Erythroblast (primary cell): ENCODE data around the gene SGCA.

Experiments
- DNase-seq, 2 experiments: peaks; one replicate each; lab custom pipeline; 2025; lab: John Stamatoyannopoulos, UW
- GATA1 ChIP-seq: IDR thresholded peaks from 2 replicates; pipeline ENCODE4 v1.6.1; 2011; ENCODE audit warnings: low read depth, mild to moderate bottlenecking, control low read depth, low read length, moderate library complexity
- POLR2A ChIP-seq: IDR thresholded peaks from 2 replicates; pipeline ENCODE4 v1.6.1; 2011; ENCODE audit warnings: mild to moderate bottlenecking, low read length

SGCA gene

DNA sequence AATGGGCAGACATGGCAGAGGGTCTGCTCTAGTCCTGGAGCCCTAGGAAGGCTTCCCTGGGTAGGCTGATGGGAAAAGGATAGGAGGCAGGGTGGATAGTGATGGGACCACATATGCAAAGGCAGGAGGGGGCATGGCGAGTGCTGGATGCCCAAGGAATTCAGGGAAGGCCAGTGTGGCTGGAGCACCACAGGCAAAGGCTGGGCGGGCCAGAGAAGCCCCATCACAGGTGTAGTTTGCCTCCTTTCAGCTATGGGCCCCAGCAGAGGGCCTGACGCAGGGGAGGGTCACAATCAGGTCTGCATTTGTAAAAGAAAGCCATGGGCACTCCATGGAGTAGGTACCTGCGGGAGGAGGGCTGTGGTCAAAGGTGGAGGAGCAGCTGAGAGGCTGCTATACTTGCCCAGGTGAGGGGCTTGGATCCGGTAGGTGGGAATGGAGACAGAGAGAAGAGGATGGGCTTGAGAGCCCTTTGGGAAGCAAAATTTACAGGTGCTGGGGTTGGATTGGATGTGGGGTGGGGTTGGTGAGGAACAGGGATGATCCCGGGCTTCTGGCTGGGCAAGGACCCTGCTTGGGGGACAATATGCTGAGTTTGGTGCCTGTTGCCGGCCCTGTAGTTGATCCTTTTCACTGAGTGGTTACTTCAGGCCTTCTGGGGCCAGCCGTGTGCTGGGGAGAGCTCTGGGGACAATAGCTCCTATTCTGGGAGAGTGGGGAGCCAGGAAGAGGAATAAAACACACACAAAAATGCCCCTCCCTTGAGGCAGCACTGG lies 42.2 kb downstream of the SGCA start:
- TF ChIP-seq GATA1 (no peak), POLR2A (no peak)
- DNase-seq, result no peak

DNA sequence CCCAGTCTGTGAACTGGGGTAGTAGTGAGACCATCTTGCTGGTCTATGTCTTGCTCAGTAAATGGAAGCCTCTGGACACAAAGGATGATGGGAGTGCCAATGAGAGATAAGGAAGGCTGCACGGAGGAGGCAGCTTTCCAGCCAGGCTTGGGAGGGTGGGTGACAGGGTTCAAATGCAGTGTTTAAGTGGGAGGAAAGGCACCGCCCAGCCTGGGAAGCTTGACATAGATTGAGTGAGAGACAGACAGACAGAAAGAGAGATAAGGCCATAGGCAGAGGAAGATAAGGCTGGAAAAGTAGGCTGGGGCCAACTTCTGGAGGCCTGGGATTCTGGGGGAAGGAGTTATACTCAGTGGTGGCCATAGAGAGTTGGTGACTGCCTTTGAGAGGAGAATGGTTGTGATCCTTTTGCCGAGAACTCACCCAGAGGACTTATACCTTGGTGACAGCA lies 42.8 kb downstream of the SGCA start:
- TF ChIP-seq POLR2A (no peak), GATA1 (no peak)
- DNase-seq, result peak; percentile 47 to 79

DNA sequence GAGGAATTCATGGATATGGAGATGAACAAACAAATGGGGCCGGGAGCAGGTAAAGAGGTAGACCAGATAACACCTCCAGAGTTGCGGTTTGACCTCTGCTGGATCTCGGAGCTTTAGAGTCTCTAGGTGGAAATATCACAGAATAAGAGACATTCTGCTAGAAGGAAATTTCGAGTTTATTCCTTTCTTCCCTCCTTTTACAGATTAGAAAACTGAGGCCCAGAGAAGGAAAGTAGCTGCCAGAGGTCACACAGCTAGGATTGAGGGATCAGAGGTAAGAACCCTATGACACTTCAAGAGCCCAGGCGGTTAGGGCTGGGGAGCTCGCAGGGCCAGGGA lies 43.3 kb downstream of the SGCA start:
- TF ChIP-seq POLR2A (no peak), GATA1 (no peak)
- no peak for DNase-seq

DNA sequence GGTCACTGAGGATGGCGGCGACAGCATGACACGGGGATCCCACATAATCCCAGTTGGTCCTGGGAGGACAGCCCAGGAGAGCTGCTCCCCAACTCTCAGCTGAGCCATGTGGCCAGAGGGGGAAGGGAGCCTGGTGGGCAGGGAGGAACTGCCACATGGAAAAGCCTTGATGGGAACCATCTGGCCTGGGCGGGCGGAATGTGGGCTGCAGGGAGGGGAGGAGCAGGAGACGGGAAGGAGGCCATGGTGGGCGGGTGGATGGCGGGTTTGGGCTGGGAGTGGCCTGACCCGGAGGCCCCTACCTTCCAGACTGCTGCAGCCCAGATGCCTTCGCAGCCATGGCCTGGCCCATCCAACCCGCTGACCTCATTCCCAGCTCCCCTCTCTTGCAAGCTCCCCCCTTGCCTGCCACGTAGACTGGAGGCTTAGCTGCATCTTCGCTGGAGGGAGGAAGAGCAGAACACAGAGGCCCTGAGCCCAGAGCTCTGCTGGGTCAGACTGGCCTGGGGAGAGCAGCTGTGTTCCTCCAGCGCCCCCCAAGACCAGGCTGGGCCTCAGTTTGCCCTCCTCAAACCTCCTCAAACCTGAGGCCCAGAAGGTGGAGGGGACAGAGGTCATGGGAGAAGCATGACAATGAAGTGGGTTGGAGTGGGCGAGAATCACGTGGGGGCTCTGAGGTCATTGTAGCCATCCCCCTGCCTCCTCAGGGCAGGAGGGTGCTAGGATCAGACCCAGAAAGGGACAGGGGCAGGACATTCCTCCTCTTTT lies 43.9 kb downstream of the SGCA start:
- DNase-seq, result no peak
- TF ChIP-seq GATA1 (no peak), POLR2A (no peak)

DNA sequence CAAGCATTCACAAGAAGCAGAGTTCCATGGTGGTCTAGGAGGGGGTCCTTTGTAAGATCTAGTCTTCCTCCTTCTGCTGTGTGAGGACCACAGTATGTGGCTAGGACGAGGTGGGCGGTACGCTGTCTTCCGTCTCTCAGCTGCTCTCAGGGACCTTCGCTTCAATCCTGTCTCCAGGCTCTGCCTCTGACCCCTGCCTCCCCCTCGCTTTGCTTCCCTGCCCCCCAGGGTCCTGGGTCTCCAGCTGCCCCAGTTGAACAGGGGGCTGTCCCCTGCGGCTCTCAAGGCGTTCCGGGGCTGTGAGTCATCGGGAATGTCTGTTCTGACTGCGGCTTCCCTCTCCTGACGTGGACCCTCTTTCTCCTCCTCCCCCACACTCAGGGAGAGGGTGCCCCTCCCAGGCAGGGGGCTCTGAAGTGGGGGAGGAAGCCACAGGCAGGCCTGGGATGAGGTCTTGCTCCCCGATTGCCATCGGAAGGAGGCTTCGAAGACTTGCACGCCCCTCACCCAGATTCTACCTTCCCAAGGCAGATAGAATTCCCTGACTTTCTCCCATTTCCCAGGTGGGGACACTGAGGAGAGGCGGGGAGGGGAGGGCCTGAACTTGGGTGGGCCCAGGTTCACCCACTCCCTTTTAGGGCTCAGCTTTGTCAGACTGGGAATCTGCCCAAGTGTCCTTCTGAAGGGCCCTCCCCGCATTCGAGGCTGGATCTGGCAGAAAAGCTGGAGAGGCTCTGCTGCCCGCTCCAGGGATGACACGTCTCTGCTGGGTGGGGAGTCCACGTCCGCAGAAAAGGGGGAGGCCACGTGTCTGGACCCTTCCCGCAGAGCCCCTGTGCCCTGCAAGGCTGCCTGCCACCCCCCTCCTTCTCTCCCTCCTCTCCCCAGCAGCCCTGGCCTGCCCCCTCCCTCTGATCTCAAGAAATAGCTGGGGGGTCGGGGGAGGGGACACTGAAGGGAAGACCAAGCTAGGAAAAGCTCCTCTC lies 44.7 kb downstream of the SGCA start:
- DNase-seq, result no peak
- no peak for TF ChIP-seq POLR2A
- no peak for TF ChIP-seq GATA1

DNA sequence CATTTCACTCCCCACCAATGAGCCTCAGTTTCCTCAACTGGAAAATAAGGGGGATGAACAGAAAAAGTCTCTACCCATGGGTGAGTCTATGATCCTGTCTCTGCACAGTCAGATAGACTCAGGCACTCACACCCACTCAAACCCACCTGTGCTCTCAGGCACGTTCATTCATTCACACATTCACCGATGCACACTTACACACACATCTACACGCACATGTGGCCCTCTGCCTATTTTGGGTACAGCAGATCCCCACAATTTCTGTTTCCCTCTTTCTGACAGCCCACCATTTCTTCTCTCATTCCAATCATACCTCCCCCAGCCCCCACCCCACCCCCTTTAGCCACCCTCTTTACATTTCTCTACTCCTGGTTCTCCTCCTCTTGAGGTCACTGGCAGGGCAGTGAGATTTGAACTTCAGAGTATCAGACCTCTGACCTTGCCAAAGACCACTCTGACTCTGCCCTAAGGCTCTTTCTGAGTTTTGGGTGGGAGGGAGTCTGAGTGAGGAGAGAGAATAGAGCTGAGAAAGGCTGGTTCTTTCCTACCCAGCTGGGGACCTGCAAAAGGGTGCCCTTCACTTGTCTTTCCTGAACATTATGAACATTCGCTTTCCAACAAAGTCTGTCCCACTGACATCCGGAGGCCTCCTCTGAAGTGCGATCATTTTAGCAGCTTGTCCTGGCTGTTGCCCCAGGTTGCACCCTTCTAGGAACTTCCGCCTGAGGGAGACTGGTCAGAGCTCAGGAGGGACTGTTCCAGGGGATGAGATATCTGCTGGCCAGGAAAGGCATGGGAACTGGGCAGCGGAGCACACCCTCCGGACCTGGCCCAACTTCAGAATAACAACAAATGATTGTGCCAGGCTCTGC lies 45.7 kb downstream of the SGCA start:
- DNase-seq, result no peak

DNA sequence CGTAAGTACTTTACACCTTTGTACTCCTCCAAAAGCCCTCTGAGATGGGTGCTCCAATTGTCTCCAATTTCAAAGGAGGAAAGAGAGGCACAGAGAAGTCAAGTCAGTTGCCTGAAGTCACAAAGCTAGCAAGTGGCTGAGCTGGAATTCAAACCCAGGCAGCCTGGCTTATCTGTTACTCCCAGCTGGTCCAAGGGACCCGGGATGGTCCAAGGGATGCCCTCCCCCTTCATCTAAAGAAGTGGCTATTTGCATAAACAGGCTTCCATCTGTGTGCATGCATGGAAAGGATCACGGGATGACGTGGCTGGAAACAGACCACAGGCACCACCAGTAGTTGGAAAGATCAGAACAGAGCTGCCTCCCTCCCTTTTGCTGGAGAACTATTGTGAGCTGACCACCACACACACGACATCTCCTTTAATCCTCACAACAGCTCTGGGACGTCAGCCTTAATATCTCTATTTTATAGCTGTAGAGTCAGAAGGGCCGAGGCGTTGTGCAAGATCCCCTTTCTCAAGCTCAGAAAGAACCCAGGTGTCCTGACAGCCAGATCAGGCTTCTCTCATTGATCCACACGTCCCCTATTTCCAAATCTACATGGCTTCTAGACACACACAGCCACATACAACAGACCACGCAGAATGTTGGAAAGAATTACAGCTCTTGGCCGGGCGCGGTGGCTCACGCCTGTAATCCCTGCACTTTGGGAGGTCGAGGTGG lies 46.5 kb downstream of the SGCA start:
- no peak for DNase-seq
- TF ChIP-seq GATA1 (no peak), POLR2A (no peak)

More for the DNA sequence above, 45.7 kb downstream of the SGCA start:
- TF ChIP-seq POLR2A, result no peak
- TF ChIP-seq GATA1, result no peak

DNA sequence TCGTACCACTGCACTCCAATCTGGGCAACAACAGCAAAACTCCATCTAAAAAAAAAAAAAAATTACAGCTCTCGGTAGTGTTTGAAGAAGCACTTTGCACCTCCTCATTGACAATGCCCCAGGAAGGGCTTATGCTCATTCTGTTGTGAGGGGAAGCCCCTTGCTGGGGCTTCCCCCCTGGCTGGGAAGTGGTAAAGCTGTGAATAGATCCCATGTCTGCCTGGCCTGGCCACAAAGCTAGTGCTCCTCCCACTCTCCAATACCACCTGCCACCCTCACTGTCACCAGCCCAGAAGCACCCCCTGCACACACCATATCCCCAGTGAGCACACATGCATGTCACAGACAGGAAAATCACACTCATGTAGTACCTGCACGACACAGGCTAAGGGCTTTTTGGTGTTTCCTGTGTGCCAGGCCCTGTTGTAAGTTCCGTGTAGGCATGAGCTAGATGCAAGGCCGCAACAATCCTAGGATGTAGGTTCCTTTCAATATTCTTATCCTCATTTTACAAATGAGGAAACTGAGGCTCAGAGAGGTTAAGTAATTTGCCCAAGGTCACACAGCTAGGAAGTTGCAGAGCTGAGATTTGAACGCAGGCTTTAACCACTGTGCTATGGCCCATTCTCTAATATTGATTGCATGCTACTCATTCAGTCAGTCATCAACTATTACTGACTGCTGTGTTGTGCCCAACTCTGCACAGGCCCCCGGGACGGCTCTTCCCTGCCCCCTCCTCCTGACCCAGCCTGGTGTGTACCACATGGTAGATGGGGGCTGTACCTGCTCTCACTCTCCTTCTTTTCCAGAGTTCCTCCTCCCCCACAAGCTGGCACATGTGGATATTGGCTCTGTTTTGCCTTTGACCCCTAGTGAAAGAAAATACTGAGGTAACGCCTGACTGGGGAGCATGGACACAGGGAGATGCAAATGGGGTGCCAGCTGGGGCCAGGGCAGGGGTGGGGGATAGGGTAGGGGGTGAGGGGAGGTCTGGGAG lies 47.5 kb downstream of the SGCA start:
- TF ChIP-seq POLR2A (no peak), GATA1 (no peak)
- DNase-seq, result peak in 1 of 2 experiments; percentile 13

DNA sequence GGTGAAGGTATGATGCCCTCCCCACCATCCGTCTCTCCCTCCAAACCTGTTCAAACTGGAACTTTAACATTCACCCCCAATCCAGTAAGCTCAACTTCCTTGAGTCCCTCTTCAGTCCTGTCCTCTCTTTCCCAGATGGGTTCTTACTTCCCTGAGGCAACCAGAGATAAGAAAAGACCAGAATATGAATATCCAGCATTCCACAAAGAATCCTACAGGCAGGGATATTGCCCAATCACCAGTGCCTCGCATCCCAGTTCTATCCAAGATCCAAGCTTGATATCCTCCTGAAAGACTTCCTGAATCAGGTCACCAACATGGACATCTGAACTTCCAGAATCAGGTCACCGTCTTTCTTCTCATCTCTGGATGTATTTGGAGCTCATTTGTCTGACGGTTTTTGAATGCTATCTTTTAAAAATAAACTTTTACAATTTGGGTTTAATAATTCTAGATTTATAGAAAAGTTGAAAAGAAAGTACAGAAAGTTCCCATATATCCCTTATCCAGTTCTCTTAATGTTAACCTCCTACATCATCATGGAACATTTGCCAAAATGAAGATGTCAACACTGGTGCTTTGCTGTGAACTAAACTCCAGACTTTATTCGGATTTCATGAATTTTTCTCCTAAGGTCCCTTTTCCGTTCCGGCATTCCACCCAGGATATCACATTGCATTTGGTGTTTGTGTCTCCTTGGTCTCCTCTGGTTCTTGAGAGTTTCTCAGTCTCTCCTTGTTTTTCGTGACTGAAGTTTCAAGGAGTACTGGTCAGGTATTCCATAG lies 49.4 kb downstream of the SGCA start:
- TF ChIP-seq GATA1 (no peak), POLR2A (no peak)
- no peak for DNase-seq

DNA sequence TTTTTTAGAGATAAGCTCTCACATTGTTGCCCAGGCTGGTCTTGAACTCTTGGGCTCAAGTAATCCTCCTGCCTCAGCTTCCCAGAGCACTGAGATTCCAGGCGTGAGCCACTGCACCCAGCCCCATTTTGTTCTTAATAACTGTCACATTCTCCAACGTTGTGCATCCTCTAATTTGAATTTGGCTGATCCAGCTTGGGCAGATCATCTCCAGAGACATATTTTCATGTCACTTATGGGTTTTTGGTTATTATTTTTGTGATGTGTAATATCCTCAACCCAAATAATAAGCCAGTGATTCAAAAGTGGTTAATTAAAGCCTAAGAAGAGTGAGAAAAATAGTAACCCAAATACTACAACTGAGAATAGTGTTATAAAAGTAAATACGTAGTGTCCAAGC lies 51.8 kb downstream of the SGCA start:
- no peak for DNase-seq
- TF ChIP-seq POLR2A, result no peak
- TF ChIP-seq GATA1, result no peak
